ENCODE measurements around the gene LGALS4.
"Not testable (repeated sequence)": the region's sequence is repeated elsewhere in the genome, so short reads cannot be mapped to it uniquely, and the experiment has no call there.

LGALS4 gene

GRCh38 chr19:38797781-38798180 is 15.0 kb downstream of the LGALS4 start:
- H3K4me2 ChIP-seq (ENCODE audit: low read length, poor library complexity, severe bottlenecking); H2BK5ac ChIP-seq (ENCODE audit: low read depth, low read length, poor library complexity, severe bottlenecking); H2AK5ac ChIP-seq (ENCODE audit: low read length, severe bottlenecking); H3K4me1 ChIP-seq (ENCODE audit: control insufficient read depth, insufficient read depth, low read depth, low read length); H2BK120ac ChIP-seq (ENCODE audit: low read depth, low read length); H2BK15ac ChIP-seq (ENCODE audit: low read depth, poor library complexity, severe bottlenecking); H3K36me3 ChIP-seq (ENCODE audit: control insufficient read depth in 1 of 2, insufficient read depth in 2 of 2, low read depth in 1 of 2, low read length in 2 of 2); H4K8ac ChIP-seq (ENCODE audit: low read length); DNase-seq; H3K79me1 ChIP-seq (replicated peaks; ENCODE audit: low read length, poor library complexity, severe bottlenecking); H3K27me3 ChIP-seq (ENCODE audit: control insufficient read depth in 1 of 2, insufficient read depth in 1 of 2, low read length in 2 of 2); H3K4ac ChIP-seq (ENCODE audit: low read depth in 1 of 2, low read length in 2 of 2); H2AFZ ChIP-seq (ENCODE audit: low read depth, low read length); H4K91ac ChIP-seq (ENCODE audit: low read length); H3K23ac ChIP-seq (ENCODE audit: low read length in 2 of 2); H3K14ac ChIP-seq (ENCODE audit: low read length in 2 of 2); H3K18ac ChIP-seq (ENCODE audit: low read depth in 1 of 2, low read length in 2 of 2); H3K9me3 ChIP-seq (ENCODE audit: control insufficient read depth, low read length); H3K27ac ChIP-seq (ENCODE audit: low read length, poor library complexity, severe bottlenecking); H3K9ac ChIP-seq (ENCODE audit: low read length); H3K4me3 ChIP-seq (ENCODE audit: insufficient read depth in 1 of 2, low read depth in 1 of 2, low read length in 2 of 2); H2BK12ac ChIP-seq (ENCODE audit: low read length in 2 of 2): not testable (repeated sequence)
- WGBS: no CpG with 5 or more reads among the region's 33 CpGs

DNA sequence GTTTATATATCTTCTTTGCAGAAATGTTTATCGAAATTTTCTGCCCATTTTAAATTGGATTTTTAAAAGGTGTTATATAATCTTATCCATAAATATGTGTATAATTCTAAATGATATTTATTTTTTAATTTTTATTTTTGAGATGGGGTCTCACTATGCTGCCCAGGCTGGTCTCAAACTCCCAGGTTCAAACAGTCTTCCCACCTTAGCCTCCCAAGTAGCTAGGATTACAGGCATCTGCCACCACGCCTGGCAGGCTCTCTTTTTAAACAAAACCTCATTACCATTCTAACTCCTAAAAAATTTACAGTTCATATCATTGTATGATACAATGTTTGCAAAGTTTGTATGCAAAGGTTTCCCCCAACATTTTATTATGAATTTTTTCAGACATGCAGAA is 16.6 kb downstream of the LGALS4 start:
- H2AFZ ChIP-seq (ENCODE audit: low read depth, low read length): no peak overlapping the region
- H4K8ac ChIP-seq (ENCODE audit: low read length): no peak overlapping the region
- H3K9me3 ChIP-seq (ENCODE audit: control insufficient read depth, low read length): no peaks in the 10 kb centered on the region
- H2AK5ac ChIP-seq (ENCODE audit: low read length, severe bottlenecking): no peak overlapping the region
- H2BK5ac ChIP-seq (ENCODE audit: low read depth, low read length, poor library complexity, severe bottlenecking): no peak overlapping the region
- no CpG with 5 or more reads among the region's 2 CpGs for WGBS
- peaks cover 4% of the 10 kb centered on the region for H3K4me1 ChIP-seq (ENCODE audit: control insufficient read depth, insufficient read depth, low read depth, low read length)
- no peak overlapping the region for H3K27ac ChIP-seq (ENCODE audit: low read length, poor library complexity, severe bottlenecking)
- no peak overlapping the region for H4K91ac ChIP-seq (ENCODE audit: low read length)
- no peaks in the 10 kb centered on the region for H3K79me1 ChIP-seq (replicated peaks; ENCODE audit: low read length, poor library complexity, severe bottlenecking)
- H3K4me2 ChIP-seq (ENCODE audit: low read length, poor library complexity, severe bottlenecking): no peak overlapping the region
- H3K27me3 ChIP-seq (ENCODE audit: control insufficient read depth in 1 of 2, insufficient read depth in 1 of 2, low read length in 2 of 2): peaks cover 0 to 7% of the 10 kb centered on the region in 2 experiments
- no peak overlapping the region for H3K4me3 ChIP-seq (ENCODE audit: insufficient read depth in 1 of 2, low read depth in 1 of 2, low read length in 2 of 2)
- no peak overlapping the region for H3K14ac ChIP-seq (ENCODE audit: low read length in 2 of 2)
- no peak overlapping the region for H3K18ac ChIP-seq (ENCODE audit: low read depth in 1 of 2, low read length in 2 of 2)
- H3K36me3 ChIP-seq (ENCODE audit: control insufficient read depth in 1 of 2, insufficient read depth in 2 of 2, low read depth in 1 of 2, low read length in 2 of 2): no peaks in the 10 kb centered on the region
- DNase-seq: no peak
- no peak overlapping the region for H2BK12ac ChIP-seq (ENCODE audit: low read length in 2 of 2)
- H2BK120ac ChIP-seq (ENCODE audit: low read depth, low read length): no peak overlapping the region
- no peak overlapping the region for H3K9ac ChIP-seq (ENCODE audit: low read length)
- no peak overlapping the region for H3K23ac ChIP-seq (ENCODE audit: low read length in 2 of 2)
- H3K4ac ChIP-seq (ENCODE audit: low read depth in 1 of 2, low read length in 2 of 2): no peak overlapping the region
- no peak overlapping the region for H2BK15ac ChIP-seq (ENCODE audit: low read depth, poor library complexity, severe bottlenecking)

DNA sequence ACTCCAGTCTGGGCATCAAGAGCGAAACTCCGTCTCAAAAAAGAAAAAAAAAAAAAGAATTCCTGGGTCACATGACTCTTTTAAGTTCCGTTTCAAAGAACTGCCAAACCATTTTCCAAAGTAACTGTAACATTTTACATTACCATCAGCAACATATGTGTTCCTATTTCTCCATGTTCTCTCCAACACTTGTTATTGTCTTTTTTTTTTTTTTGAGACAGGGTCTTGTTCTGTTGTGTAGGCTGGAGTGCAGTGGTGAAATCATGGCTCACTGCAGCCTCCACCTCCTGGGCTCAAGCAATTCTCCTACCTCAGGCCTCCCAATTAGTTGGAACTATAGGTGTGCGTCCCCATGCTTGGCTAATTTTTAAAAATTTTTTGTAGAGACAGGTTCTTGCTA is 17.2 kb downstream of the LGALS4 start:
- Histone ChIP-seq H3K36me3 (ENCODE audit: control insufficient read depth in 1 of 2, insufficient read depth in 2 of 2, low read depth in 1 of 2, low read length in 2 of 2) (no peaks in the 10 kb centered on the region), H2BK5ac (ENCODE audit: low read depth, low read length, poor library complexity, severe bottlenecking) (no peak overlapping the region), H3K27me3 (ENCODE audit: control insufficient read depth in 1 of 2, insufficient read depth in 1 of 2, low read length in 2 of 2) (peaks cover 0 to 7% of the 10 kb centered on the region in 2 experiments), H2BK120ac (ENCODE audit: low read depth, low read length) (no peak overlapping the region), H3K18ac (ENCODE audit: low read depth in 1 of 2, low read length in 2 of 2) (no peak overlapping the region), H3K9ac (ENCODE audit: low read length) (no peak overlapping the region), H3K27ac (ENCODE audit: low read length, poor library complexity, severe bottlenecking) (no peak overlapping the region), H2AK5ac (ENCODE audit: low read length, severe bottlenecking) (no peak overlapping the region), H3K4ac (ENCODE audit: low read depth in 1 of 2, low read length in 2 of 2) (no peak overlapping the region), H3K14ac (ENCODE audit: low read length in 2 of 2) (no peak overlapping the region), H2BK15ac (ENCODE audit: low read depth, poor library complexity, severe bottlenecking) (no peak overlapping the region), H3K9me3 (ENCODE audit: control insufficient read depth, low read length) (no peaks in the 10 kb centered on the region), H2AFZ (ENCODE audit: low read depth, low read length) (no peak overlapping the region), H3K4me2 (ENCODE audit: low read length, poor library complexity, severe bottlenecking) (no peak overlapping the region), H3K23ac (ENCODE audit: low read length in 2 of 2) (no peak overlapping the region), H3K4me3 (ENCODE audit: insufficient read depth in 1 of 2, low read depth in 1 of 2, low read length in 2 of 2) (no peak overlapping the region), H4K91ac (ENCODE audit: low read length) (no peak overlapping the region), H2BK12ac (ENCODE audit: low read length in 2 of 2) (no peak overlapping the region), H3K79me1 (replicated peaks; ENCODE audit: low read length, poor library complexity, severe bottlenecking) (no peaks in the 10 kb centered on the region), H4K8ac (ENCODE audit: low read length) (no peak overlapping the region), H3K4me1 (ENCODE audit: control insufficient read depth, insufficient read depth, low read depth, low read length) (peaks cover 4% of the 10 kb centered on the region)
- no peak for DNase-seq
- 83% methylated on average over 4 of the region's 4 CpGs for WGBS

- Histone ChIP-seq H2AK5ac (ENCODE audit: low read length, severe bottlenecking) (no peak overlapping the region), H3K79me1 (replicated peaks; ENCODE audit: low read length, poor library complexity, severe bottlenecking) (no peaks in the 10 kb centered on the region), H3K27me3 (ENCODE audit: control insufficient read depth in 1 of 2, insufficient read depth in 1 of 2, low read length in 2 of 2) (peaks cover 0 to 7% of the 10 kb centered on the region in 2 experiments), H3K18ac (ENCODE audit: low read depth in 1 of 2, low read length in 2 of 2) (no peak overlapping the region), H2BK12ac (ENCODE audit: low read length in 2 of 2) (no peak overlapping the region), H3K9ac (ENCODE audit: low read length) (no peak overlapping the region), H4K8ac (ENCODE audit: low read length) (no peak overlapping the region), H3K4me2 (ENCODE audit: low read length, poor library complexity, severe bottlenecking) (no peak overlapping the region), H3K4me3 (ENCODE audit: insufficient read depth in 1 of 2, low read depth in 1 of 2, low read length in 2 of 2) (no peak overlapping the region), H2AFZ (ENCODE audit: low read depth, low read length) (no peak overlapping the region), H3K9me3 (ENCODE audit: control insufficient read depth, low read length) (no peaks in the 10 kb centered on the region), H2BK5ac (ENCODE audit: low read depth, low read length, poor library complexity, severe bottlenecking) (no peak overlapping the region), H3K36me3 (ENCODE audit: control insufficient read depth in 1 of 2, insufficient read depth in 2 of 2, low read depth in 1 of 2, low read length in 2 of 2) (no peaks in the 10 kb centered on the region), H3K27ac (ENCODE audit: low read length, poor library complexity, severe bottlenecking) (no peak overlapping the region), H3K4me1 (ENCODE audit: control insufficient read depth, insufficient read depth, low read depth, low read length) (peaks cover 2% of the 10 kb centered on the region), H3K23ac (ENCODE audit: low read length in 2 of 2) (no peak overlapping the region), H3K14ac (ENCODE audit: low read length in 2 of 2) (no peak overlapping the region), H2BK15ac (ENCODE audit: low read depth, poor library complexity, severe bottlenecking) (no peak overlapping the region), H2BK120ac (ENCODE audit: low read depth, low read length) (no peak overlapping the region), H4K91ac (ENCODE audit: low read length) (no peak overlapping the region), H3K4ac (ENCODE audit: low read depth in 1 of 2, low read length in 2 of 2) (no peak overlapping the region)
- WGBS: 90% methylated on average over 3 of the region's 5 CpGs
- no peak for DNase-seq
Observed at GRCh38 chr19:38793671-38794070, 19.1 kb downstream of the LGALS4 start.
